HEK293T (cell line): ENCODE measurements around the gene LETMD1.

Experiments used
- ARNT ChIP-seq: fragments of 450-650 bp; IDR thresholded peaks from 2 replicates; pipeline ENCODE4 v1.6.1; 2017; ENCODE audit warnings: mild to moderate bottlenecking
- BHLHE40 ChIP-seq: fragments of 450-650 bp; IDR thresholded peaks from 2 replicates; pipeline ENCODE4 v1.6.1; 2016; ENCODE audit warnings: mild to moderate bottlenecking, moderate library complexity, borderline replicate concordance
- CTBP1 ChIP-seq: fragments of 450-650 bp; IDR thresholded peaks from 2 replicates; pipeline ENCODE4 v1.6.1; 2016; ENCODE audit warnings: borderline replicate concordance
- FOXA1 ChIP-seq: fragments of 450-650 bp; IDR thresholded peaks from 2 replicates; pipeline ENCODE4 v1.6.1; 2016; ENCODE audit warnings: mild to moderate bottlenecking
- FOXM1 ChIP-seq: fragments of 450-650 bp; IDR thresholded peaks from 2 replicates; pipeline ENCODE4 v1.6.1; 2017; ENCODE audit warnings: mild to moderate bottlenecking, borderline replicate concordance
- HDGF ChIP-seq: fragments of 450-650 bp; IDR thresholded peaks from 2 replicates; pipeline ENCODE4 v1.6.1; 2017; ENCODE audit warnings: antibody characterized with exemption, borderline replicate concordance
- SP1 ChIP-seq: fragments of 450-650 bp; IDR thresholded peaks from 2 replicates; pipeline ENCODE4 v1.6.1; 2017
- SUZ12 ChIP-seq: fragments of 450-650 bp; IDR thresholded peaks from 2 replicates; pipeline ENCODE4 v1.6.1; 2016; ENCODE audit warnings: mild to moderate bottlenecking
- TARDBP ChIP-seq: fragments of 450-650 bp; IDR thresholded peaks from 2 replicates; pipeline ENCODE4 v1.6.1; 2016
- ZNF384 ChIP-seq: fragments of 450-650 bp; IDR thresholded peaks from 2 replicates; pipeline ENCODE4 v1.6.1; 2016

DNA sequence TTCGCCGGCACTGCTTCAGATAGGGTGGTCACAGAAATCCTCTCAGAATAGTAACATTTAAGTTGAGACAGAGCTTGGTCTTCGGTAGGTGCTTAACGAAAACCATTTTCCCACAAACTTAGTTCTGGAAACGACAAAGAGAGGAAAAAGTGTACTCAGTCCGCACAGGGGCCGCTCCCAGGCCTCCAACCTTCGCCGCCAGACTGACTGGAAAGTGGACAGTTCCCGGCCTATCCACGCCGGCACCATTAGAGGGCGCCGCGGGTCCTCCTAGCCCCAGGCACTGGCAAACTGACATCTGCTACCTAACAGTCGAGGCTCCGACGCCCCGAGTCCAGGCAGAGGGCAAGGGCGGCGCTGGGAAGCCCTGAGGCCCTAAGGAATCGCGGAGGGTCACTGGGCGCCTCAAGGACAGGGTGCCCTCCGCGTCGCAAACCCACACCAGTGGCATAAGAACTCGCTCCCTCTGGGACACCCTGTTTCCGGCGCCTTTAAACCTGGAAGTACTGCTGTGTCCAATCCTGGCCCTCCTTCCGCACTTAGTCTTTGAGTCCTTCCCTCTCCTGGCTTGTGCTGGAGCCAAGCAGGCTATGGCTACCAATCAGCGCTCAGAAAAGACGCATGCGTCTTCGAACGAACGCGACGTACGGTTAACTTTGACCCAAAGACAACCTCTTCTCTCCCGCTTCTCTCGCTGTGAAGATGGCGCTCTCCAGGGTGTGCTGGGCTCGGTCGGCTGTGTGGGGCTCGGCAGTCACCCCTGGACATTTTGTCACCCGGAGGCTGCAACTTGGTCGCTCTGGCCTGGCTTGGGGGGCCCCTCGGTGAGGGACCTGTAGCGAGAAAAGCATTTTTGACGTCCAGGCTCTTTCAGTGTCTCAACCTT, at the start of gene LETMD1:
- TF ChIP-seq BHLHE40 (no peak), ARNT (no peak), SUZ12 (no peak), FOXA1 (no peak), SP1 (no peak), FOXM1 (no peak), ZNF384 (no peak), CTBP1 (no peak), HDGF (no peak), TARDBP (no peak)
